ENCODE measurements around the gene MCM3. TPM values are rescaled to one million over a fixed set of nuclear protein-coding genes. Genes with fewer than 3 reads are reported as not detected.

MCM3 gene
- total RNA-seq, 4 donors from 2014 or later = 24.9 to 71.8 (median 30.4) TPM

- DNase-seq = no peak
- TF ChIP-seq CTCF (IDR thresholded peaks at IDR 0.05) (no peak), POLR2A (IDR thresholded peaks at IDR 0.05) (no peak)
- Histone ChIP-seq H3K9me3 (no peaks in the 10 kb centered on the region), H3K27ac (no peak overlapping the region), H3K36me3 (no peaks in the 10 kb centered on the region), H3K4me1 (peaks cover 0 to 3% (median 0%) of the 10 kb centered on the region in 4 donors), H3K4me3 (no peak overlapping the region), H3K27me3 (no peaks in the 10 kb centered on the region)
These were observed 35.5 kb downstream of the MCM3 start for GRCh38 chr6:52249078-52249477.

- no peak overlapping the region for H3K27ac ChIP-seq
- H3K36me3 ChIP-seq = no peaks in the 10 kb centered on the region
- DNase-seq = no peak
- H3K4me3 ChIP-seq = no peak overlapping the region
- no peak for TF ChIP-seq POLR2A (IDR thresholded peaks at IDR 0.05)
- no peak for TF ChIP-seq CTCF (IDR thresholded peaks at IDR 0.05)
- H3K9me3 ChIP-seq = no peaks in the 10 kb centered on the region
- H3K4me1 ChIP-seq = peaks cover 0 to 3% (median 0%) of the 10 kb centered on the region in 4 donors
- no peaks in the 10 kb centered on the region for H3K27me3 ChIP-seq
These were observed 39.1 kb downstream of the MCM3 start for GRCh38 chr6:52245425-52245824.

- TF ChIP-seq CTCF (IDR thresholded peaks at IDR 0.05) (no peak), POLR2A (IDR thresholded peaks at IDR 0.05) (no peak)
- Histone ChIP-seq H3K9me3 (no peaks in the 10 kb centered on the region), H3K27me3 (no peaks in the 10 kb centered on the region), H3K4me1 (peaks cover 0 to 3% (median 0%) of the 10 kb centered on the region in 4 donors), H3K27ac (no peak within 1 kb of the TSS), H3K4me3 (no peak within 1 kb of the TSS), H3K36me3 (no peaks in the 10 kb centered on the region)
- no peak for DNase-seq
These were observed 40.1 kb downstream of the MCM3 start, which contains the start of gene IL17F for GRCh38 chr6:52244400-52244799. Gene IL17F (minus strand): TSS chr6:52244500. CDS start chr6:52244429, 71 bp downstream.

GRCh38 chr6:52243282-52243893, 41.2 kb downstream of the MCM3 start:
- TF ChIP-seq CTCF (IDR thresholded peaks at IDR 0.05) = no peak
- no peak for TF ChIP-seq POLR2A (IDR thresholded peaks at IDR 0.05)
- Histone ChIP-seq H3K27me3 (no peaks in the 10 kb centered on the region), H3K36me3 (no peaks in the 10 kb centered on the region), H3K4me1 (no peaks in the 10 kb centered on the region), H3K4me3 (no peak overlapping the region), H3K9me3 (no peaks in the 10 kb centered on the region), H3K27ac (no peak overlapping the region)
- DNase-seq = no peak

GRCh38 chr6:52241819-52242218, 42.7 kb downstream of the MCM3 start:
- Histone ChIP-seq H3K27ac (no peak overlapping the region), H3K4me3 (no peak overlapping the region), H3K4me1 (no peaks in the 10 kb centered on the region), H3K27me3 (no peaks in the 10 kb centered on the region), H3K9me3 (no peaks in the 10 kb centered on the region), H3K36me3 (no peaks in the 10 kb centered on the region)
- TF ChIP-seq POLR2A (IDR thresholded peaks at IDR 0.05) = no peak
- TF ChIP-seq CTCF (IDR thresholded peaks at IDR 0.05) = no peak
- no peak for DNase-seq
